ENCODE measurements around the gene TRAPPC4.

- TF ChIP-seq POLR2A (IDR thresholded peaks at IDR 0.05) (no peak), POLR2AphosphoS5 (IDR thresholded peaks at IDR 0.05) (no peak), CTCF (IDR thresholded peaks at IDR 0.05) (no peak)
Measured at GRCh38 chr11:119023741-119024140, 5.2 kb downstream of the TRAPPC4 start.
